ENCODE data around the gene PCDHA9. TPM values are rescaled to one million over a fixed set of nuclear protein-coding genes. Genes with fewer than 3 reads are reported as not detected.

Gene PCDHA9
- total RNA-seq, 4 donors from 2014 or later = 0.13 to 0.47 (median 0.23) TPM; not detected in 1

DNA sequence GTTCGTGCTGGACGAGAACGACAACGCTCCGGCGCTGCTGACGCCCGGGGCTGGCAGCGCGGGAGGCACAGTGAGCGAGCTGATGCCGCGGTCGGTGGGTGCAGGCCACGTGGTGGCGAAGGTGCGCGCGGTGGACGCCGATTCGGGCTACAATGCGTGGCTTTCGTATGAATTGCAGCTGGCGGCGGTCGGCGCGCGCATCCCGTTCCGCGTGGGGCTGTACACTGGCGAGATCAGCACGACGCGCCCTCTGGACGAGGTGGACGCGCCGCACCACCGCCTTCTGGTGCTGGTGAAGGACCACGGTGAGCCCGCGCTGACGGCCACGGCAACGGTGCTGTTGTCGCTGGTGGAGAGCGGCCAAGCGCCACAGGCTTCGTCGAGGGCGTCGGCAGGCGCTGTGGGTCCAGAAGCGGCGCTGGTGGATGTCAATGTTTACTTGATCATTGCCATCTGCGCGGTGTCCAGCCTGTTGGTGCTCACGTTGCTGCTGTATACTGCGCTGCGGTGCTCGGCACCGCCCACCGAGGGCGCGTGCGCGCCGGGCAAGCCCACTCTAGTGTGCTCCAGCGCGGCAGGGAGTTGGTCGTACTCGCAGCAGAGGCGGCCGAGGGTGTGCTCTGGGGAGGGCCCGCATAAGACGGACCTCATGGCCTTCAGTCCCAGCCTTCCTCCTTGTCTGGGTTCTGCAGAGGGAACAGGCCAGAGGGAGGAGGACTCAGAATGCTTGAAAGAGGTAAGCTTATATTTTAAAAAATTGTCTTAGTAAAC is 35.9 kb downstream of the PCDHA9 start:
- peaks cover 0 to 33% (median 0%) of the 10 kb centered on the region in 3 donors for H3K9me3 ChIP-seq
- no peak overlapping the region for H3K27ac ChIP-seq
- no peak for TF ChIP-seq POLR2A (IDR thresholded peaks at IDR 0.05)
- TF ChIP-seq POLR2AphosphoS5 (IDR thresholded peaks at IDR 0.05) = no peak
- TF ChIP-seq, protein P1, sequence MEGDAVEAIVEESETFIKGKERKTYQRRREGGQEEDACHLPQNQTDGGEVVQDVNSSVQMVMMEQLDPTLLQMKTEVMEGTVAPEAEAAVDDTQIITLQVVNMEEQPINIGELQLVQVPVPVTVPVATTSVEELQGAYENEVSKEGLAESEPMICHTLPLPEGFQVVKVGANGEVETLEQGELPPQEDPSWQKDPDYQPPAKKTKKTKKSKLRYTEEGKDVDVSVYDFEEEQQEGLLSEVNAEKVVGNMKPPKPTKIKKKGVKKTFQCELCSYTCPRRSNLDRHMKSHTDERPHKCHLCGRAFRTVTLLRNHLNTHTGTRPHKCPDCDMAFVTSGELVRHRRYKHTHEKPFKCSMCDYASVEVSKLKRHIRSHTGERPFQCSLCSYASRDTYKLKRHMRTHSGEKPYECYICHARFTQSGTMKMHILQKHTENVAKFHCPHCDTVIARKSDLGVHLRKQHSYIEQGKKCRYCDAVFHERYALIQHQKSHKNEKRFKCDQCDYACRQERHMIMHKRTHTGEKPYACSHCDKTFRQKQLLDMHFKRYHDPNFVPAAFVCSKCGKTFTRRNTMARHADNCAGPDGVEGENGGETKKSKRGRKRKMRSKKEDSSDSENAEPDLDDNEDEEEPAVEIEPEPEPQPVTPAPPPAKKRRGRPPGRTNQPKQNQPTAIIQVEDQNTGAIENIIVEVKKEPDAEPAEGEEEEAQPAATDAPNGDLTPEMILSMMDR (IDR thresholded peaks at IDR 0.05) = no peak
- no peak for TF ChIP-seq EP300 (IDR thresholded peaks at IDR 0.05)
- H3K36me3 ChIP-seq = no peaks in the 10 kb centered on the region
- H3K4me3 ChIP-seq = no peak overlapping the region
- WGBS, 2 donors (ENCODE audit: low coverage in 1 of 2) = 39 to 53% methylated on average over 7 of the region's 79 CpGs
- H3K27me3 ChIP-seq = peaks cover 42% of the 10 kb centered on the region
- no peak for ATAC-seq
- no peaks in the 10 kb centered on the region for H3K4me1 ChIP-seq

Other genes with a start within 250 kb of the PCDHA9 start
- gene CD14, start 215.2 kb upstream of the PCDHA9 start, total RNA-seq = 10 to 100 TPM; 20.4 to 84.5 (median 37.9) TPM
- 10 to 100 TPM; 10.9 to 72.1 (median 26.7) TPM for gene TMCO6, start 208.9 kb upstream of the PCDHA9 start, total RNA-seq
- gene NDUFA2, start 200.8 kb upstream of the PCDHA9 start, total RNA-seq = 10 to 100 TPM; 38.6 to 61.5 (median 46.1) TPM
- gene IK, start 200.6 kb upstream of the PCDHA9 start, total RNA-seq = 100 to 1,000 TPM; 130 to 168 (median 131) TPM
- gene WDR55, start 183.5 kb upstream of the PCDHA9 start, total RNA-seq = 10 to 100 TPM; 15.6 to 25.1 (median 16.9) TPM
- gene DND1, start 174.8 kb upstream of the PCDHA9 start, total RNA-seq = under 1 TPM in 3 of 4 donors, not detected in 1; 0.19 to 0.67 (median 0.62) TPM
- 10 to 100 TPM; 65.9 to 67.9 (median 67.1) TPM for gene HARS1, start 157.0 kb upstream of the PCDHA9 start, total RNA-seq
- 10 to 100 TPM; 16.0 to 41.6 (median 25.5) TPM for gene HARS2, start 156.9 kb upstream of the PCDHA9 start, total RNA-seq
- gene ZMAT2, start 147.9 kb upstream of the PCDHA9 start, total RNA-seq = 10 to 100 TPM; 35.8 to 47.2 (median 45.0) TPM
- not detected for gene PCDHA1, start 62.2 kb upstream of the PCDHA9 start, total RNA-seq
- gene PCDHA2, start 53.5 kb upstream of the PCDHA9 start, total RNA-seq = under 1 TPM in 2 of 4 donors, not detected in 2; 0.19 to 0.27 TPM
- 1 to 10 TPM in 1 of 4 donors, under 1 TPM in 3; 0.32 to 1.4 (median 0.70) TPM for gene PCDHA3, start 47.3 kb upstream of the PCDHA9 start, total RNA-seq
- gene PCDHA4, start 41.3 kb upstream of the PCDHA9 start, total RNA-seq = under 1 TPM in 3 of 4 donors, not detected in 1; 0.13 to 0.96 (median 0.31) TPM
- under 1 TPM in 3 of 4 donors, not detected in 1; 0.27 to 0.31 (median 0.27) TPM for gene PCDHA5, start 26.8 kb upstream of the PCDHA9 start, total RNA-seq
- gene PCDHA6, start 20.4 kb upstream of the PCDHA9 start, total RNA-seq = 1 to 10 TPM in 1 of 4 donors, under 1 TPM in 3; 0.31 to 1.4 (median 0.73) TPM
- under 1 TPM in 3 of 4 donors, not detected in 1; 0.27 to 0.47 (median 0.35) TPM for gene PCDHA7, start 14.1 kb upstream of the PCDHA9 start, total RNA-seq
- gene PCDHA8, start 7.2 kb upstream of the PCDHA9 start, total RNA-seq = under 1 TPM in 1 of 4 donors, not detected in 3; 0.15 TPM
- gene PCDHA10, start 7.5 kb downstream of the PCDHA9 start, total RNA-seq = 1 to 10 TPM in 3 of 4 donors, under 1 TPM in 1; 0.94 to 2.5 (median 1.4) TPM
- 1 to 10 TPM in 1 of 4 donors, under 1 TPM in 3; 0.13 to 1.9 (median 0.89) TPM for gene PCDHA11, start 20.6 kb downstream of the PCDHA9 start, total RNA-seq
- gene PCDHA12, start 26.9 kb downstream of the PCDHA9 start, total RNA-seq = 1 to 10 TPM in 3 of 4 donors, under 1 TPM in 1; 0.54 to 4.7 (median 1.5) TPM
- 1 to 10 TPM in 2 of 4 donors, under 1 TPM in 2; 0.22 to 2.5 (median 0.79) TPM for gene PCDHA13, start 33.7 kb downstream of the PCDHA9 start, total RNA-seq
- 1 to 10 TPM in 2 of 4 donors, under 1 TPM in 2; 0.47 to 6.6 (median 1.4) TPM for gene PCDHAC1, start 77.9 kb downstream of the PCDHA9 start, total RNA-seq
- gene PCDHAC2, start 118.1 kb downstream of the PCDHA9 start, total RNA-seq = 10 to 100 TPM in 3 of 4 donors, 1 to 10 TPM in 1; 1.6 to 25.9 (median 13.9) TPM
- under 1 TPM in 2 of 4 donors, not detected in 2; 0.05 to 0.13 TPM for gene PCDHB1, start 203.0 kb downstream of the PCDHA9 start, total RNA-seq
- gene PCDHB2, start 246.2 kb downstream of the PCDHA9 start, total RNA-seq = 1 to 10 TPM; 1.4 to 3.0 (median 1.9) TPM

All from gastroesophageal sphincter (tissue), 4 donors.